HUES48 (cell line): Measurements from ENCODE around the gene SCUBE1.
A peak's percentile ranks its signal among the peaks of the same experiment; 100 is the strongest.

Experiments
- H3K27ac ChIP-seq: one replicate; pipeline ENCODE4 v1.7.0; 2013; ENCODE audit warnings: low read depth, low read length, inconsistent platforms
- H3K27me3 ChIP-seq: 2 replicates; pipeline ENCODE4 v1.6.1; 2013; ENCODE audit warnings: mild to moderate bottlenecking, low read length; ENCODE audit not compliant: control insufficient read depth, insufficient read depth
- H3K36me3 ChIP-seq: 2 replicates; pipeline ENCODE4 v1.6.1; 2013; ENCODE audit warnings: low read length; ENCODE audit not compliant: control insufficient read depth, insufficient read depth
- H3K4me1 ChIP-seq: 2 replicates; pipeline ENCODE4 v1.6.1; 2013; ENCODE audit warnings: mild to moderate bottlenecking, low read length; ENCODE audit not compliant: control insufficient read depth, insufficient read depth
- H3K4me3 ChIP-seq: 2 replicates; pipeline ENCODE4 v1.5.1; 2013; ENCODE audit warnings: mild to moderate bottlenecking, low read depth, low read length
- H3K9ac ChIP-seq: 2 replicates; pipeline ENCODE4 v1.6.1; 2013; ENCODE audit warnings: mild to moderate bottlenecking, low read depth, low read length, moderate library complexity
- H3K9me3 ChIP-seq: 2 replicates; pipeline ENCODE4 v1.6.1; 2013; ENCODE audit warnings: low read length; ENCODE audit not compliant: control insufficient read depth, insufficient read depth

SCUBE1 gene

GRCh38 chr22:43233529-43233928 is 109.6 kb downstream of the SCUBE1 start:
- Histone ChIP-seq H3K36me3 (no peaks in the 10 kb centered on the region), H3K9ac (no peak overlapping the region), H3K4me3 (no peak overlapping the region), H3K4me1 (peaks cover 4% of the 10 kb centered on the region; the same call in 1 of the 2 replicates), H3K27me3 (no peaks in the 10 kb centered on the region), H3K9me3 (no peaks in the 10 kb centered on the region), H3K27ac (no peak overlapping the region)

- H3K4me1 ChIP-seq: peaks cover 4% of the 10 kb centered on the region; the same call in 1 of the 2 replicates
- H3K9me3 ChIP-seq: no peaks in the 10 kb centered on the region
- H3K4me3 ChIP-seq: no peak overlapping the region
- H3K9ac ChIP-seq: no peak overlapping the region
- no peaks in the 10 kb centered on the region for H3K36me3 ChIP-seq
- no peak overlapping the region for H3K27ac ChIP-seq
- no peaks in the 10 kb centered on the region for H3K27me3 ChIP-seq
These were observed 110.7 kb downstream of the SCUBE1 start for GRCh38 chr22:43232445-43232844.

- peaks cover 9% of the 10 kb centered on the region for H3K4me1 ChIP-seq
- no peaks in the 10 kb centered on the region for H3K9me3 ChIP-seq
- no peak overlapping the region for H3K4me3 ChIP-seq
- no peak overlapping the region for H3K27ac ChIP-seq
- H3K27me3 ChIP-seq: no peaks in the 10 kb centered on the region
- no peak overlapping the region for H3K9ac ChIP-seq
- H3K36me3 ChIP-seq: no peaks in the 10 kb centered on the region
These were observed 111.5 kb downstream of the SCUBE1 start for GRCh38 chr22:43231724-43232034.

- H3K4me1 ChIP-seq: peaks cover 13% of the 10 kb centered on the region
- H3K27me3 ChIP-seq: no peaks in the 10 kb centered on the region
- H3K36me3 ChIP-seq: no peaks in the 10 kb centered on the region
- no peak overlapping the region for H3K9ac ChIP-seq
- H3K27ac ChIP-seq: no peak overlapping the region
- H3K9me3 ChIP-seq: no peaks in the 10 kb centered on the region
- H3K4me3 ChIP-seq: peak overlapping the region; percentile 48
These were observed 112.0 kb downstream of the SCUBE1 start for GRCh38 chr22:43230971-43231723.

GRCh38 chr22:43230571-43230970 is 112.6 kb downstream of the SCUBE1 start:
- Histone ChIP-seq H3K36me3 (no peaks in the 10 kb centered on the region), H3K4me1 (peaks cover 19% of the 10 kb centered on the region), H3K4me3 (no peak overlapping the region), H3K27ac (no peak overlapping the region), H3K27me3 (peaks cover 4% of the 10 kb centered on the region), H3K9me3 (no peaks in the 10 kb centered on the region), H3K9ac (no peak overlapping the region)

GRCh38 chr22:43228863-43229262 is 114.3 kb downstream of the SCUBE1 start:
- Histone ChIP-seq H3K36me3 (no peaks in the 10 kb centered on the region), H3K9ac (no peak overlapping the region), H3K27me3 (peaks cover 9% of the 10 kb centered on the region), H3K27ac (no peak overlapping the region), H3K9me3 (no peaks in the 10 kb centered on the region), H3K4me3 (no peak overlapping the region), H3K4me1 (peaks cover 19% of the 10 kb centered on the region)

- peaks cover 19% of the 10 kb centered on the region for H3K4me1 ChIP-seq
- H3K27ac ChIP-seq: no peak overlapping the region
- no peaks in the 10 kb centered on the region for H3K36me3 ChIP-seq
- H3K27me3 ChIP-seq: peaks cover 9% of the 10 kb centered on the region
- H3K9ac ChIP-seq: no peak overlapping the region
- H3K9me3 ChIP-seq: no peaks in the 10 kb centered on the region
- no peak overlapping the region for H3K4me3 ChIP-seq
These were observed 114.8 kb downstream of the SCUBE1 start for GRCh38 chr22:43228330-43228729.

GRCh38 chr22:43227239-43227630 is 115.9 kb downstream of the SCUBE1 start:
- peaks cover 9% of the 10 kb centered on the region for H3K27me3 ChIP-seq
- H3K9me3 ChIP-seq: no peaks in the 10 kb centered on the region
- no peaks in the 10 kb centered on the region for H3K36me3 ChIP-seq
- no peak overlapping the region for H3K9ac ChIP-seq
- H3K27ac ChIP-seq: no peak overlapping the region
- H3K4me3 ChIP-seq: no peak overlapping the region
- H3K4me1 ChIP-seq: peaks cover 19% of the 10 kb centered on the region

- no peak overlapping the region for H3K9ac ChIP-seq
- no peaks in the 10 kb centered on the region for H3K36me3 ChIP-seq
- no peak overlapping the region for H3K27ac ChIP-seq
- no peaks in the 10 kb centered on the region for H3K9me3 ChIP-seq
- no peak overlapping the region for H3K4me3 ChIP-seq
- H3K27me3 ChIP-seq: peaks cover 9% of the 10 kb centered on the region
- H3K4me1 ChIP-seq: peaks cover 19% of the 10 kb centered on the region
These were observed 116.6 kb downstream of the SCUBE1 start for GRCh38 chr22:43226377-43227238.

GRCh38 chr22:43225609-43226008 is 117.6 kb downstream of the SCUBE1 start:
- Histone ChIP-seq H3K27me3 (peaks cover 9% of the 10 kb centered on the region), H3K9me3 (no peaks in the 10 kb centered on the region), H3K9ac (no peak overlapping the region), H3K27ac (no peak overlapping the region), H3K36me3 (no peaks in the 10 kb centered on the region), H3K4me3 (no peak overlapping the region), H3K4me1 (peaks cover 14% of the 10 kb centered on the region)

GRCh38 chr22:43222987-43223386 is 120.2 kb downstream of the SCUBE1 start:
- H3K36me3 ChIP-seq: no peaks in the 10 kb centered on the region

More at GRCh38 chr22:43222987-43223386, 120.2 kb downstream of the SCUBE1 start:
- no peaks in the 10 kb centered on the region for H3K9me3 ChIP-seq
- H3K27me3 ChIP-seq: peaks cover 9% of the 10 kb centered on the region
- no peak overlapping the region for H3K9ac ChIP-seq
- H3K4me1 ChIP-seq: peaks cover 14% of the 10 kb centered on the region
- H3K27ac ChIP-seq: no peak overlapping the region
- H3K4me3 ChIP-seq: no peak overlapping the region
